Hematopoietic multipotent progenitor cell treated with erythropoietin and hydrocortisone succinate and interleukin-3 and kit ligand, for 8 days (in vitro differentiated cells): Measurements from ENCODE around the gene PAX5.
A peak's percentile ranks its signal among the peaks of the same experiment; 100 is the strongest.
"Not testable (repeated sequence)": the region's sequence is repeated elsewhere in the genome, so short reads cannot be mapped to it uniquely, and the experiment has no call there.

Experiments used
- DNase-seq: peaks from one replicate; pipeline ENCODE4 v3.0.0-alpha.2; 2015

Gene PAX5

DNA sequence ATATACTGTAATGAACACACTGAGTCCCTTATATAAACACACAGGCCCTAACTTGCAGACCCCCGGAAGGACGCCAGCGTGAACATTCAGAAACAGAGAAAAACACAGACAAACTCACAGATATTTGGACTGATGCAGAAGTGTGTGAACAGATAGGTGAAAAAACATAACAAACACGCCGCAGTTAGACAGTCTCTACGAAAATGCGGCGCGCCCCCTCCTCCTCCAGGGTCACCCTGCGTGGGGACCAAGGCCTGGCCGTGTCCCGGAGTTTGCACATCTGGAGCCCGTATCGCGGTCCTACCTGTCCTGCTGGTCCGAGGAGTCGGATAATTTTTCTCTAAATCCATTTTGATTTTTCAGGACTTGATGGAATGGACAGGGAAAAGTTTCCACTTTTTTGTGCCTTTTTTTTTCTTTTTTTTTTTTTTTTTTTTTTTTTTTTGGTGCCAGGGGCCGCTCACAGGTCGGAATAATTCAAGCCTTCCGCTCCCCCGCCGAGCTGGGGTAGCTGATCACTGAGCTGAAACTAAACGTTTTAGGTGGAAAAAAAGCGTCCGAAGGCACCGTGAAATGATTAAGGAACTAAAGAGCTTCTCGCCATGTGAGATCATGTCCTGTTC, at the start of gene PAX5:
Gene PAX5, minus strand, starts transcription at position 587 of the 623 bp plus-strand sequence. Its CDS starts 237 bp downstream, at position 350.
- DNase-seq: no peak

DNA sequence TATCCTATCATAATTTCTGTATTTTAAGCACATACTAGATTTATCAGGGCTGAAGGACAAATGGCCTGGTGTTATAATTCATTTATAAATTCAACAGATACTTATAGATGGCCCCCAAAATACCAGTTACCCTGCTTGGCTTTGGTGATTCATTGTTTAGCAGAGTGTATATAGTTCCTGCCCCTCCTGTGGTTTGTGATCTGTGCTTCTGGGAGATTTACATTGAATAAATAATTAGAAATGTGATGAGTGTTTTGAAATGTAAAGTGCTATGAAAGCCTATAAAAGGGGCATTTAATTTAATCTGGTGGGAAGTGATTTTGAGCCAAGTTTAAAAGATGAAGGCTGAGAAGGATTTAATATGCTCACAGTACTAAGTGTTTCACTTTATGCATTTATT, 49.6 kb upstream of the PAX5 start:
- DNase-seq: no peak

DNA sequence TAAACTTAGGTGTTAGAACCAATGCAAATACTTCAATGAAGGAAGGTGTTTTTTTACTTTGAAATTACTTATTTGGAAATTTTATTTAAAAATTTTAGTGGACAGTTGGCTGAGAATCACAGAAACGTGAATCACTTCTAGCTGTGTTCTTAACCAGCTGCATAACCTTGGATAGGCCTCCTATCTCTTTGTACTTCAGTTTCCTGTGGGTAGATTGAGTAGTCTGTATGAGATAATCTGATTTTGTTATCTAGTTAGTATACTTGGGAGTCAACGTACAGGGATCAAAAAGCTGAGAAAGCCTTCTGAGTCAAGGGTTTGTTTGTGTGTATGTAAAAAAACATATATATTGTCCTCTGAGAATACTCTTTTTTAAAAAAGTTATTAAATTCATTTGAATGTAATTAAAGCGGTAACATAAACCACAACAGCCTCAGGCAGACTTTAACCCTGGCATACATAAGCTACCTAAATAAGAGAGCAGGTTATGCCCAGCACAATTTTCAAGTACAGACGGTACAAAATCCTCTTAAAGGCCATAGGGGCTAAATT, 48.2 kb upstream of the PAX5 start:
- peak; percentile 23 for DNase-seq

DNA sequence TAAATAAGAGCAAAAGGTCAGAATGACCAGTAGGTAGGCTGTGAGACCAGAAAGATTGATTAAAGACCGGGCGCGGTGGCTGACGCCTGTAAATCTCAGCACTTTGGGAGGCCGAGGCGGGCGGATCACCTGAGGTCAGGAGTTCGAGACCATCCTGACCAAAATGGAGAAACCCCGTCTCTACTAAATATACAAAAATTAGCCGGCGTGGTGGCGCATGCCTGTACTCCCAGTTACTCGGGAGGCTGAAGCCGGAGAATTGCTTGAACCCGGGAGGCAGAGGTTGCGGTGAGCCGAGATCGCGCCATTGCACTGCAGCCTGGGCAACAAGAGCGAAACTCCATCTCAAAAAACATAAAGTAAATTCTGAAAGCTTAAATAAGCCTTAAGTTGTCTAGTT, 47.4 kb upstream of the PAX5 start:
- DNase-seq: not testable (repeated sequence)

DNA sequence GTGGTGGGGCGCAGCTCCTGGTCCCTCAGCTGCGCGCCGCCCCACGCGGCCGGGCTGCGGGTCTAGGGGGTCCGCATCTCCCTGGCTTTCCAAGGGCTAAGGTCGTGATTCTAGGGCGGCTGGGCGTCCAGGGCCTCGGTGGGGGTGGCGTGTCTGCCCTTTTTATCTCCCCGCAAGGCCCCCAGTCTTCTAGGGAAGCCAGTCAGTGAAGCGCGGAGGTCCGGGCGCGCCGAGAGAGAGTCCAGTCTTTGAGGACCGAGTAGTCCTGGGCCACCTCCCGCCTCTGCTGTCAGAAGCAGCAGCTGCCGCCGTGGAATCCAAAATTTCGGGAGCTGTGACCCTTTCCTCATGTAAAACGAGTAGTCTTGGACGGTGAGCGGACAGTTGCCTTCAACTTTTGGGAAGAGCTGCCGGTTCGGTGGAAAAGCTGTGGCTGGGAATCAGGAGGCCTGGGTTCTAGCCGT, 46.1 kb upstream of the PAX5 start:
- not testable (repeated sequence) for DNase-seq

DNA sequence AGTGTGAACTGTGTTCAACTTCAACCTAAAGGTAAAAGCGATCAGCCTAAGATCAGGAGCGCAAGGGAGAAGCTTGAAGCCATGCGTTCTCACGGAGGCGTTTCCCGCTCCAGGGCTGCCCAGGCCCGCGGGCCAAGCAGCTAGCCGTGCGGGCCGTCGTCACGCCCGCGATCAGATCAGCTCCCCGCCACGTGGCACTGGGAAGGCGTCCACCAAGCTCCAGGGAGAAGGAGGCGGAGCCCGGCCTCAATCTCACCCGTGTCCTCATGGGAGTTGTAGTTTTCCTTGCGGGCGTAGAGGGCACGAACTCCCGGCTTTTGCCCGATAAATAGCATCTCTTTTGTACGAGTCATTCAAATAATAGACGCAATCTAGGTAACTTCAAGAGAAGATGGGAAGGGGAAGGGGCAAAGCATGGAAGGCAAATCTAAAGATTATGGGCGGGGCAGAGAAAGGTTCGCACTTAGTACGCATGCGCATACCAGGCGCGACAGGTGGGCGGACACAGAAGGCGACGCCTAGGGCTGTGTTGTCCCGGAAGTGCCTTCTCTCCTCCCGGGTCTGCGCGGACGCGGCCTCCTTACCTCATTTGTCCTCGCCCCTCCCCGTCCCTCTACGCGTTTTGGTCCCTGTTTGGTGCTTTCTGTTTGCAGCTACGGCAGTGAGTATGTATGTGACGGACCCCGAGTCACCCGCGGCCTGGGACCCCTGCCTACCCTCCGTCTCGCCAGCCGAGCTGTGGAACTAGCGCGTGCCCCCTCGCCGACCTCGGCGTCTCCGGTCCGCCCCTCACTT, 45.5 kb upstream of the PAX5 start:
- peak; percentile 97 for DNase-seq

DNA sequence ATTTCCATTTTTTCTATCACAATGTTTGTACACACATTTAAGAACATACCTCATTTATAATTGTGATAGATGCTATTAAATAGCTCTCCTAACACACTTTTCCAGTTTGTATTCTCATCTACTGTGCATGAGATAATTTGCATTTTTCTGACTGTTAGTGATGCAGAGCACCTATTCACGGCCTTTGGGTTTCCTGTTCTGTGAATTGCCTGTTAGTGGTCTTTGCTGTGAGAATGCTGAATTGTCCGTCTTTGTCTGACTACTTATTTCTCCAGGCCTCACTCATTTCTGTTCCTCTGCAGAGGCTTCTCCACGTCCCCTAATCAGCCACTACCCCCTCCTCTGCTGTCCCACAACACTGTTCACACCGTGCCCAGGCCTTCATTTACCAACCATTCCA, 40.7 kb upstream of the PAX5 start:
- DNase-seq: not testable (repeated sequence)

DNA sequence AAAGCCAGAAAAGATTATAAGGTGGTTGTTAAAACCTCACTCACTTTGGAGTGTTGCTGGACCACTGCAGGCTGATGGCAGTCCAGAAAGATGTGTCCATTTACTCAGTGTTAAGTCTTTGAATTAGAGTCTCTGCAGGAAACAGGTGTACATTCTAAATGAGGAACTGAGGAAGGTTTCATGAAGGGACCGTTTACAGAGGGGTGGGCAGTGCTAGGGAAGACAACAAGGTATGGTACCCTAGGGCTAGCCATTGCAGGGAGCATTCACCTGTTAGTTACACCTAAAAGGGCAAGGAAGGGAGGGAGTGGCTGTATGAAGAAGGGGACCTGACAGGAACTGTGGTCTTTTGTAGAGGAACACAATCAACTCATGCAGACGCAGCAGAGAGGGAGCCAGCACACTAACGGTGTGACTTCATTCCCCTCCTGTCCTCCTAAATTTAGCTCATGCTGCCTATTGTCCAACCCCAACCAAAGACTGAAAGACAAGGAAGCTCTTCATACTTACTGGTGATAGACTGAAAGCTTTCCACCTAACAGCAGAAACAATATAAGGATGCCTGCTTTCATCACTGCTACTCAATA, 32.2 kb upstream of the PAX5 start:
- DNase-seq: no peak

DNA sequence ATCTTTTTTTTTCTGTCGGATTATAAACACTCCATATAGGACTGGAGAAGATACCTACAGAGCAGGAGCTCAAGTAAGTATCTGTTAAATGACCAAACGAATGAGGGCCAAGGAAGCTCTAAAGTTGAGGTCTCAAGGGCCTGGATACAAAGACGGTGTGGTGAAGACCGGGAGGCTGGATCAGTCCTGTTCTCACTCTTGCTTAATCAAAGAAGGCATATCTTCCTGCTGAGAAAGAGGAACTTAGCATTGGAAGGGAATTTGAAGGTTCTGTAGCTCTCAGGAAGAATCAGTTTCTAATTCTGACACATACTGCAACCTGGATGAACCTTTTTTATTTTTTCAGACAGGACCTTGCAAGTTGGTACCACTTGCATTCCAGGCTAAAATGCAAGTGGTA, 28.3 kb upstream of the PAX5 start:
- DNase-seq: no peak

DNA sequence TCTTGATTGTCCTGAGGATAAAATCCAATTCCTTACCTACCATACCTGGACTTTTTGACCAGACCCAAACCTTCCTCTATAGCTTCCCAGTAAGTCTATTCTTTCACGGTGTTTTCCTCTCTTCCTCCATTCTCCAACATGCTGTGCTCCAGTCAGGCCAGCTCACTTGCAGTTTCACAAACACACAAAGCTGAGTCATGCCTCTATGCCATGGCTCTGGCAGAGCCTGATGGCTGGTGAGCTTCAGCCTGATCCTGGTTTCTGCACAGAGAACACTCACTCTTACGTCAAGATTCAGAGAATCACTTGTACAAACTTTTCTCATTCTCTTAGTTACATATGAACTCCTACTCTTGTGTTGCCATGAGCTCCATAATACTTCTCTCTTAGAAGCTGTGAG, 27.7 kb upstream of the PAX5 start:
- no peak for DNase-seq

DNA sequence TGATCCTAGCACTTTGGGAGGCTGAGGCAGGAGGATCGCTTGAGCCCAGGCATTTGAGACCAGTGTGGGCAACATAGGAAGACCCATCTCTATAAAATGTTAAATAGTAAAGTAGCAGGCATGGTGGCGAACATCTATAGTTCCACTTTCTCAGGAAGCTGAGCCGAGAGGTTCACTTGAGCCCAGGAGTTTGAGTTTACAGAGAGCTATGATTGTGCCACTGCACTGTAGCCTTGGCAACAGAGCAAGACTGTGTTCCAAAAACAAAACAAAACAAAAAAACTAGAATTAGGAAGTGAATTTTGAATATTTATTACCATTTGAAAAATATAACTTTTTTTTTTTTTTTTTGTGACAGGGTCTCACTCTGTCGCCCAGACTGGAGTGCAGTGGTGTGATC, 26.8 kb upstream of the PAX5 start:
- DNase-seq: no peak

DNA sequence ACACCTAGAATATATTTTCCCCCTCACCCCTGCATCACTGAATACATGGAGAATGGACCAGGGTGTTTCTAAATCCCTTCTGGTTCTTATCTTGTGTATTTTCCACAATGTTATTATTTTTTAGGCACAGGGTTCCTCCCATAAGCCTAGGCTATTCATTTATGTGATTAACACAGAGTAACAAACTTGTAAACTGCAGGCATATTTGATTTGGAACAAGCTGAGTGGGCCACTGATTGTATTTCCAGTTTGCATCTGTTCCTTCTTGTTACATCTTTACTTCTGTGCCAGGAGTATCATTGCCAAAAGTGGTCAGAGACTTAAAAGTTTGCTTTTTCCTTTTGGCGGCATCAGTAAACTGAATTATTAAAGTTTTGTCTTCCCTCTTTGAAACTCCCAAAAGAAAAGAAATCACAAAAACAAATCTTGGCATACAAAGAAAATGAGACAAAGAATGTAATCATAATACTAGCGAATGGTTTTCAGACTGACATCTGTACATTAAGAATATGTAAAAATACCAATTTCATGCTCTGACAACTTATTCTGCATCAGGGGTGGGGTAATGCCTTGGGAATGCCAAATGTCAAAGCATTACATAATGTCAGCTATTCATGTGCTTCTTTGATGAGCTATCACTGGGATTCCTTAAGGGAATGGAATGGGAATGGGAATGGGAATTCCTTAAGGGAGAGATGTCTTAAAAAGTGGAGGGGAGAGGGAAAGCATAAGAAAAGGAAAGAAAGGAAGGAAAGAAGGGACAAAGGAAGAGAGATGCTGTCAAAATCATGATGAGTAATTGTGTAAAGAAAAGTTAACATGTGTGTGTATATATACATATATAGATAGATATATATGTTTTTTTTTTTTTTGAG, 22.2 kb upstream of the PAX5 start:
- DNase-seq: no peak

DNA sequence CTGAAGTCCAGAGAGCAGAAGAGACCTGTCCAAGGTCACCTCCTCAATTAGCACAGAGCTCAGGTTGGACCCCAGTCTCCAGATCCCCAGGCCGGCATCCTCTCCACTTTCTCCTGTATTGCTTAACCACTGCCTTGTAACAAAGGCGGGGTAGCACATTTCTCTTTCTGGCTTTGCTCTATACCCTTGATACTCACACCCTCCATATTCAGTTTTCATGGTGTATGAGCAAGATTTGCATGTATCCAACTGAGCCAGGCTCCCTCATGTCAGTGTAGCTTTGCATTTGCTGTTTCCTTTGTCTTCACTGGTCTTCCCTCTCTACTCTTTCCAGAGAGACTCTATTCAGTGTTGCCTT, 20.3 kb upstream of the PAX5 start:
- not testable (repeated sequence) for DNase-seq

DNA sequence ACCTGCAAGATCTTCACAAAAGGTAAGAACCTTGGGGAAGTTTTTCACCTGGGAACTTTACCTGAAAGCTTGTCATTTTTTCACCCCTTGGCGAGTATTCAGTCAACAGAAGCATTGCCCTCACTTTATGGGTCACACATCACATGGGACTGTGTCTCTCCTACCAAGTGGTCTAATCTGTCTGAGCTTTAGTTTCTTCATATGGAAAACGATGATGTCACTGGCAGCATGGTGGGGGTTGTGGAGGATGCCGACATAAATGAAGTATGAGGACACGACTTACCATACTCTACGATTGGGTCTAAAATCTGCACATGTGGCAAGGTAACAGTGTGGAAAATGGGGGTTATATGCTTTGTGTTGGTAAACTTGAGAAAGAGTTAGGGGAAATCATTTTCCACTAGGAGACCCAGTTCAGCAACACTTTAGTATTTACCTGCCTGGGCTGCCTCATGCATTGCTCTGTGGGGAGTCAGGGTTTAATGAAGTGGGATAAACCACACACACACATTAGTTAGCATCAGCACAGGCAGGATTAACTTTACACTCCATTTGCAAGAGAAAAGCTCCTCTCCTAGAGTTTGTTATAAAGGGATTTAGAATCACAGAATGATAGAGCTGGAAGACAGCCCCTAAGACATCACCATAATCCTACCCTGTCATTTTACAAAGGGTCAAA, 19.8 kb upstream of the PAX5 start:
- DNase-seq: no peak

DNA sequence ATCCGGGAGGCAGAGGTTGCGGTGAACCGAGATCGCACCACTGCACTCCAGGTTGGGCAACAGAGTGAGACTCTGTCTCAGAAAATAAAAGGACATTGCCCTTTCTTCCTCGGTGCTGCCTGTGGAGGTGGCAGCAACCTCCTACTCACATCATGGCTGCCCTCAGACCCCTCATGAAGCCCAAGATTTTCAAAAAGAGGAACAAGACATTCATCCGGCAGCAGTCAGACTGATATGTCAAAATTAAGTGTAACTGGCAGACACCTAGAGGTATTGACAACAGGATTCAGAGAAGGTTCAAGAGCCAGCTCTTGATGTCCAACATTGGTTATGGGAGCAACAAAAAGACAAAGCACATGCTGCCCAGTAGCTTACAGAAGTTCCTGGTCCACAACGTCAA, 12.6 kb upstream of the PAX5 start:
- DNase-seq: no peak

DNA sequence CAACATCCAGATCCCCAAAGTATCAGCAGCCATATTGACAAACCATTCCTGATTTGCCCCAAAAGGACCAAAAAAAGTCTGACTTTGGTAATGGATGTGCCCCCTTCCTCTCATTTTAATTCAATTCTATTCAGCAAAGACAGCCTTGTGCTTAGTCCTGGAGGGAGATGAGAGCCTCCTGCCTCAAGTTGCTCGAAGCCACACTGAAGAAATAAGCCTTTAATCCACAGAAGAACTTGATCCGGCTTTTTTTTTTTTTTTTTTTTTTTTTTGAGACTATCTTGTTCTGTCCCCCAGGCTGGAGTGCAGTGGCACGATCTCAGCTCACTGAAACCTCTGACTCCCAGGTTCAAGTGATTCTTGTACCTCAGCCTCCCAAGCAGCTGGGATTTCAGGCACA, 8.4 kb upstream of the PAX5 start:
- no peak for DNase-seq

DNA sequence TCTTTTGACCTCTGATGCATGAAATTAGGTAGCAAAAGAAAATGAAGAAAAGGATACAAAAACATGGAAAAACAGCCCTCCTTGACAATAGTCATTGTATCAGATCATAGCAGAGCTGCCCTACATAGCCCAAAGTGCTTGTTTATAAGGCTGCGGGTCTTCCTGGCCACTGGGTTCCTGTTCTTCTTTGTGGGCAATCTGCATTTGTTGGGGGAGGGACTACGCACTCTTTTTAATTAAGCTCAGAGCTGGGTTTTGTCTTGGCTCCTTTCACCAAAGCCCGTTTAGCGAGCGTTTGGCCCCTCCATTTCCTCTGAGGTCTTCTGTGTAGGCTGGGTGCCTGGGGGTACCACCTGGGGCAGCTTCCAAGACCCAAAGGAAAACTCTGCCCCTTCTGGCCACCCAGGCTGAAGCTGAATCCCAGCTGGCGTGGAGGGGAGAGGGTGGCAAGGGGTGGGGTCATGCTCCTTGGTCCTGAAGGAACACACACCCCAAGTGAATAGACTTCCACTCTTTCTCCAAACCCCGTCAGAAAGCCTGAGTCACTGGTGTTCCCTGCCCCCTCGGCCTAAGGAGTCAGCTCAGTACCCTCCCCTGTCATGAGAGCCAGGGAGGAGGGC, 6.5 kb upstream of the PAX5 start:
- no peak for DNase-seq

DNA sequence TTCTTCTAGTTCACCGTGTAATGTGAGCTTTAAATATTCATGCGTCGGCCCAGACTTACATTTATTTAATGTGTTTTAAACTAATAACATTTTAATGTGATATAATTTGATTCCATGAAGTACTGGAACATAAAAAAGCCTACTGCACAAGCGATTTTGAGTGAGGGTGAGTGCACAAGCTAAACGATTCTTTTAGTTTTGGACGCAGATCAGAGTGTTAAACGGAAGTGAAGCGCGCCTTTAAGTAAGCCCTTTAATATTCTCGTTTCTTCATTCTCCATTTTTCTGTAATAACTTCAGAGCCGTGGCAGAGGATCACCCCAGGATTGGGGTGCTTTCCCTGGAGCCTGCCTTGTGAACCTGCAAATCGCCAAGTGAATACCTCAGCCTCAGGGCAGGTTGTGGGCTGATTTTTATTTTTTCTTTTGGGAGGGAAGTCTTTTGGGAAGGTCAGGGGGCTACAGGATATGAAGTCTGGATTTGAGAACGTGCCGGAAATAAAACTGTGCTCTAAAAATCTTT, 4.9 kb upstream of the PAX5 start:
- DNase-seq: no peak

DNA sequence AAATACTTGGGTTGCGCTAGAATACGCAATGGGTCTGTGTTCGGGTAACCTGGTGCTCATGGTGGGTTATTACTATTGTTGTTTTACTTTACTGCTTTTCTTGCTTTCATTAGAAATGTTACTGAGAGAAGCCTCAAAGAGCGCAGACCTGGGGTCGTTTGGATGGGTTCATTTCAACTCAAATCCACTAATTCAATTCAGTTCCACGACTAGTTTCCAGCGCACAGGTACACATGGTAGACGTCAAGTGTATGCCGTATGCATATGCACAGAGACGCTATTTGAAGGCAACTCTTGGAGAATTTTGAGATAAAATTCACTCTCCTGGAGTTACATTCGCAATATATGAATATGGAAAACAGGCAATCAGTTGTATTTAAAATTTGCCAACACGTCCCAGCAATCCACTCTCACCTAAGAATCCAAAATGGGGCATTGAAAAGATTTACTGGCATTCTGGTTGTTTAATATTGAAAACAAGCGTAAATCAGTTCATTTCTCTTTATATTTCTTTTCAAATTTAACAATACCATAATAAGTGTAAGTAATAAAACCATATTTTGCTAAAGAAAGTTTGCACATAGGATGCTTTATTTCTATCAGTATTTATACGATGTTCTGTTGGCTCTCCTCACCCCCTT, 4.4 kb upstream of the PAX5 start:
- DNase-seq: no peak

DNA sequence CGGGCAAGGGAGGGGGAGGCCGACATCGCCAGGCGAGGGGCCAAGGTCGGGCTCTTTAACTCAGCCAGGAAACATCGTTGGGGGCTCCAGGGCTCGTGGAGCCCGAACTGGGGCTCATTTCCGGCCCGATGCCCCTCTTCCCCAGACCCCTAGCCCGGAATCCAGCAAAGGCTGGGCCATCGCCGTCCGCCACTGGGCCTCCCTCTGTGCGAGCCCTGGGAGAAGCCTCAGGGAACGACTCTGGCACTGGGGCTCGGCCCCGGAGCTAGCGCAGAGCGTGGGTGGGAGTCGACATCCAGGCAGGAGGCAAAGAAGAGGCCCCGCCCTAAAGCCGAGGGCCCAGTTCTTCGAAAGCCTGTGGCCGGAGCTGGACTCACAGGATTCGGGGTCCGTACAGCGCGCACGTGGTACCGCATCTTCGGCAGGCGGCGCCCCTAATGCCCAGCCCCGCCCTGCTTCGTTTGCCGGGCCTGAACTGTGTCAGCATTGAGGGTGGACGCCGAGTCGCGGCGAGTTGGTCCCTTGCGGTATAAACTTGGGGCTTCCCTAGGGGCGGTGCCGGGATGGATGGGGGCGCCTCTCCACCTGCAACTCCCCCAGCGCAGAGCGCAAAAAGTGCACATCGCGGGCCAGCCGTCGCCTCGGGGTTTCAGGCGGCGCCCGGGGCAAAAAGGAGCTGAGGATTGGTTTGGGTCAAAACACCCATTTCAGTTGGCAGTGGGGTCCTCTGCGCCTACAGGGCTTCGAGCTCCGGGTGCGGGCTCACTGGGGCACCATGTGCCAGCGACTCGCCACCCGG, 3.6 kb upstream of the PAX5 start:
- no peak for DNase-seq
